CD4-positive, alpha-beta T cell treated with Interleukin-17A for 4 hours (primary cell): ENCODE data around the gene PXDN.
"Not testable (repeated sequence)": the region's sequence is repeated elsewhere in the genome, so short reads cannot be mapped to it uniquely, and the experiment has no call there.

Experiments
- DNase-seq: peaks from one replicate; pipeline ENCODE4 v3.0.0-alpha.2; 2020; ENCODE audit warnings: mixed read lengths

The PXDN gene

GRCh38 chr2:1717113-1717512 lies 27.2 kb downstream of the PXDN start:
- DNase-seq, result no peak

GRCh38 chr2:1716441-1716840 lies 27.9 kb downstream of the PXDN start:
- no peak for DNase-seq

- not testable (repeated sequence) for DNase-seq
These were observed 28.4 kb downstream of the PXDN start for GRCh38 chr2:1716014-1716305.

GRCh38 chr2:1715184-1716013 lies 28.9 kb downstream of the PXDN start:
- DNase-seq, result no peak

- DNase-seq, result no peak
These were observed 29.8 kb downstream of the PXDN start for GRCh38 chr2:1714291-1715064.

GRCh38 chr2:1713839-1714236 lies 30.5 kb downstream of the PXDN start:
- DNase-seq, result no peak

GRCh38 chr2:1713142-1713838 lies 31.0 kb downstream of the PXDN start:
- no peak for DNase-seq

- DNase-seq, result no peak
These were observed 34.3 kb downstream of the PXDN start for GRCh38 chr2:1709946-1710560.

GRCh38 chr2:1709335-1709605 lies 35.0 kb downstream of the PXDN start:
- DNase-seq, result no peak

GRCh38 chr2:1708476-1709334 lies 35.6 kb downstream of the PXDN start:
- no peak for DNase-seq

GRCh38 chr2:1707771-1708418 lies 36.4 kb downstream of the PXDN start:
- DNase-seq, result no peak

GRCh38 chr2:1706089-1706841 lies 38.0 kb downstream of the PXDN start:
- DNase-seq, result not testable (repeated sequence)

GRCh38 chr2:1705557-1706076 lies 38.7 kb downstream of the PXDN start:
- no peak for DNase-seq

GRCh38 chr2:1704631-1705556 lies 39.4 kb downstream of the PXDN start:
- DNase-seq, result no peak

GRCh38 chr2:1702186-1702565 lies 42.1 kb downstream of the PXDN start:
- DNase-seq, result no peak

- DNase-seq, result no peak
These were observed 42.6 kb downstream of the PXDN start for GRCh38 chr2:1701556-1702185.

- no peak for DNase-seq
These were observed 43.3 kb downstream of the PXDN start for GRCh38 chr2:1701020-1701419.

- not testable (repeated sequence) for DNase-seq
These were observed 43.9 kb downstream of the PXDN start for GRCh38 chr2:1700427-1700826.

GRCh38 chr2:1698188-1698945 lies 45.9 kb downstream of the PXDN start:
- DNase-seq, result no peak
